Lower leg skin (tissue), 3 donors: Measurements from ENCODE around the gene ADGRG6.

Experiments
- POLR2A ChIP-seq, 2 donors: fragments of 450-650 bp; IDR thresholded peaks; one replicate each; pipeline ENCODE4 v1.6.1; 2016 to 2017; ENCODE audit warnings: antibody characterized with exemption in 2 of 2, mild to moderate bottlenecking in 1 of 2, moderate library complexity in 1 of 2
- TF ChIP-seq, protein P1 (sequence below), 3 donors: fragments of 450-650 bp; IDR thresholded peaks; one replicate each; pipeline ENCODE4 v1.5.1; 2016; ENCODE audit warnings: antibody characterized with exemption in 3 of 3, mild to moderate bottlenecking in 3 of 3, moderate library complexity in 2 of 3

DNA sequence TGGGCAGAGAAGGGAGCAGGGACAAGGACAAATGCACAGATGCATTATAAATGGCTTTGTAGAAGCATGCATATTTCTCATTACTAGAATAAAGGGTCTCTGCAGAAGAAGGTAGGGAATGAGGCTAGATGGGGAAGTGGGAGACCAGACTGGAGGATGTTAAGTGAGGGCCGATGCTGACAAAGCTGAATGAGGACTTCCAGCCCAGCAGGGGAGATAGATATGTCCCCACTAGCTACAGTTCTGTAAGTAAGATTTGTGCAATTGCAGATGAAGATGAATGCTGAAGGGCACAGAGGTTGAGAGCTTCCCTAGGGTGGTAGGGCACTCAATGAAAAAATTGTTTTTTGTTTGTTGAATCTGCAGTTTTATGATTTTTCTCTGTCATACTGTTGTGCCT, 16.9 kb downstream of the ADGRG6 start:
- TF ChIP-seq, protein P1, sequence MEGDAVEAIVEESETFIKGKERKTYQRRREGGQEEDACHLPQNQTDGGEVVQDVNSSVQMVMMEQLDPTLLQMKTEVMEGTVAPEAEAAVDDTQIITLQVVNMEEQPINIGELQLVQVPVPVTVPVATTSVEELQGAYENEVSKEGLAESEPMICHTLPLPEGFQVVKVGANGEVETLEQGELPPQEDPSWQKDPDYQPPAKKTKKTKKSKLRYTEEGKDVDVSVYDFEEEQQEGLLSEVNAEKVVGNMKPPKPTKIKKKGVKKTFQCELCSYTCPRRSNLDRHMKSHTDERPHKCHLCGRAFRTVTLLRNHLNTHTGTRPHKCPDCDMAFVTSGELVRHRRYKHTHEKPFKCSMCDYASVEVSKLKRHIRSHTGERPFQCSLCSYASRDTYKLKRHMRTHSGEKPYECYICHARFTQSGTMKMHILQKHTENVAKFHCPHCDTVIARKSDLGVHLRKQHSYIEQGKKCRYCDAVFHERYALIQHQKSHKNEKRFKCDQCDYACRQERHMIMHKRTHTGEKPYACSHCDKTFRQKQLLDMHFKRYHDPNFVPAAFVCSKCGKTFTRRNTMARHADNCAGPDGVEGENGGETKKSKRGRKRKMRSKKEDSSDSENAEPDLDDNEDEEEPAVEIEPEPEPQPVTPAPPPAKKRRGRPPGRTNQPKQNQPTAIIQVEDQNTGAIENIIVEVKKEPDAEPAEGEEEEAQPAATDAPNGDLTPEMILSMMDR (IDR thresholded peaks at IDR 0.05), result no peak
- no peak for TF ChIP-seq POLR2A (IDR thresholded peaks at IDR 0.05)
